Activated CD4-positive, alpha-beta T cell treated with anti-CD3 and anti-CD28 coated beads, Interleukin-2, amount 50 U/mL, for 16 hours (primary cell): Measurements from ENCODE around the gene BAHD1.

Experiments used
- DNase-seq: peaks from one replicate; pipeline ENCODE4 v3.0.0-alpha.2; 2020

BAHD1 gene

GRCh38 chr15:40424483-40425115 is 16.2 kb upstream of the BAHD1 start:
- DNase-seq, result no peak

- DNase-seq, result no peak
Observed at GRCh38 chr15:40425681-40426080, 15.1 kb upstream of the BAHD1 start.

GRCh38 chr15:40427188-40427587 is 13.6 kb upstream of the BAHD1 start:
- DNase-seq, result no peak

GRCh38 chr15:40428185-40428584 is 12.6 kb upstream of the BAHD1 start:
- no peak for DNase-seq

- DNase-seq, result no peak
Observed at GRCh38 chr15:40429068-40429710, 11.6 kb upstream of the BAHD1 start.

GRCh38 chr15:40430271-40430805 is 10.4 kb upstream of the BAHD1 start:
- DNase-seq, result no peak

GRCh38 chr15:40435023-40435709 is 5.6 kb upstream of the BAHD1 start:
- DNase-seq, result no peak

- DNase-seq, result no peak
Observed at GRCh38 chr15:40435710-40436089, 5.1 kb upstream of the BAHD1 start.

- no peak for DNase-seq
Observed at GRCh38 chr15:40436116-40436891, 4.4 kb upstream of the BAHD1 start.

GRCh38 chr15:40436892-40437751 is 3.6 kb upstream of the BAHD1 start:
- no peak for DNase-seq

- no peak for DNase-seq
Observed at GRCh38 chr15:40437752-40438687, 2.7 kb upstream of the BAHD1 start.

- no peak for DNase-seq
Observed at GRCh38 chr15:40438712-40439111, 2.0 kb upstream of the BAHD1 start.

- DNase-seq, result no peak
Observed at GRCh38 chr15:40439461-40439959, 1.2 kb upstream of the BAHD1 start.

GRCh38 chr15:40439960-40440742 is 602 bp upstream of the BAHD1 start:
- peak; percentile 28 for DNase-seq

- no peak for DNase-seq
Observed at GRCh38 chr15:40441565-40442531, 1.1 kb downstream of the BAHD1 start.

GRCh38 chr15:40443255-40443654 is 2.5 kb downstream of the BAHD1 start:
- DNase-seq, result no peak

- DNase-seq, result no peak
Observed at GRCh38 chr15:40443846-40444245, 3.1 kb downstream of the BAHD1 start.

GRCh38 chr15:40444736-40445135 is 4.0 kb downstream of the BAHD1 start:
- no peak for DNase-seq

- DNase-seq, result no peak
Observed at GRCh38 chr15:40445421-40445922, 4.7 kb downstream of the BAHD1 start.
